Measurements from ENCODE around the gene SLC22A5.
"Not testable (repeated sequence)": the region's sequence is repeated elsewhere in the genome, so short reads cannot be mapped to it uniquely, and the experiment has no call there.

SLC22A5 gene

GRCh38 chr5:132435886-132436285 lies 66.4 kb downstream of the SLC22A5 start:
- H2AK5ac ChIP-seq (ENCODE audit: low read length, severe bottlenecking) = peak overlapping the region; percentile 7
- peak overlapping the region; percentile 86 for H2BK120ac ChIP-seq (ENCODE audit: low read depth, low read length)

GRCh38 chr5:132436936-132437335 lies 67.4 kb downstream of the SLC22A5 start:
- Histone ChIP-seq H3K9ac (ENCODE audit: low read length) (peak overlapping the region; percentile 64), H2AFZ (ENCODE audit: low read depth, low read length) (no peak overlapping the region), H4K8ac (ENCODE audit: low read length) (peak overlapping the region; percentile 76), H2BK5ac (ENCODE audit: low read depth, low read length, poor library complexity, severe bottlenecking) (no peak overlapping the region), H4K91ac (ENCODE audit: low read length) (peak overlapping the region; percentile 97), H3K18ac (ENCODE audit: low read depth in 1 of 2, low read length in 2 of 2) (peak overlapping the region; percentile 96), H2BK15ac (ENCODE audit: low read depth, poor library complexity, severe bottlenecking) (peak overlapping the region; percentile 55), H3K23ac (ENCODE audit: low read length in 2 of 2) (no peak overlapping the region), H3K4me1 (ENCODE audit: control insufficient read depth, insufficient read depth, low read depth, low read length) (peaks cover 17% of the 10 kb centered on the region), H3K36me3 (ENCODE audit: control insufficient read depth in 1 of 2, insufficient read depth in 2 of 2, low read depth in 1 of 2, low read length in 2 of 2) (peaks cover 0 to 13% of the 10 kb centered on the region in 2 experiments), H3K9me3 (ENCODE audit: control insufficient read depth, low read length) (no peaks in the 10 kb centered on the region), H3K27me3 (ENCODE audit: control insufficient read depth in 1 of 2, insufficient read depth in 1 of 2, low read length in 2 of 2) (no peaks in the 10 kb centered on the region), H3K4me3 (ENCODE audit: insufficient read depth in 1 of 2, low read depth in 1 of 2, low read length in 2 of 2) (no peak overlapping the region), H3K79me1 (replicated peaks; ENCODE audit: low read length, poor library complexity, severe bottlenecking) (peaks cover 21% of the 10 kb centered on the region), H3K27ac (ENCODE audit: low read length, poor library complexity, severe bottlenecking) (peak overlapping the region; percentile 86), H3K4ac (ENCODE audit: low read depth in 1 of 2, low read length in 2 of 2) (peak overlapping the region; percentile 68 to 99), H3K4me2 (ENCODE audit: low read length, poor library complexity, severe bottlenecking) (no peak overlapping the region), H2AK5ac (ENCODE audit: low read length, severe bottlenecking) (peak overlapping the region; percentile 100), H2BK120ac (ENCODE audit: low read depth, low read length) (peak overlapping the region; percentile 98), H3K14ac (ENCODE audit: low read length in 2 of 2) (no peak overlapping the region), H2BK12ac (ENCODE audit: low read length in 2 of 2) (peak overlapping the region; percentile 99 to 100)
- WGBS = 100% methylated on average over 1 of the region's 3 CpGs
- no peak for DNase-seq

More at GRCh38 chr5:132435886-132436285, 66.4 kb downstream of the SLC22A5 start:
- Histone ChIP-seq H3K18ac (ENCODE audit: low read depth in 1 of 2, low read length in 2 of 2) (peak overlapping the region; percentile 80 to 91), H4K91ac (ENCODE audit: low read length) (peak overlapping the region; percentile 86), H3K4me1 (ENCODE audit: control insufficient read depth, insufficient read depth, low read depth, low read length) (peaks cover 17% of the 10 kb centered on the region), H3K14ac (ENCODE audit: low read length in 2 of 2) (no peak overlapping the region), H3K4ac (ENCODE audit: low read depth in 1 of 2, low read length in 2 of 2) (peak overlapping the region; percentile 72 to 98), H3K36me3 (ENCODE audit: control insufficient read depth in 1 of 2, insufficient read depth in 2 of 2, low read depth in 1 of 2, low read length in 2 of 2) (peaks cover 0 to 13% of the 10 kb centered on the region in 2 experiments), H3K23ac (ENCODE audit: low read length in 2 of 2) (no peak overlapping the region), H4K8ac (ENCODE audit: low read length) (no peak overlapping the region), H2BK12ac (ENCODE audit: low read length in 2 of 2) (peak overlapping the region; percentile 65 to 67), H3K27me3 (ENCODE audit: control insufficient read depth in 1 of 2, insufficient read depth in 1 of 2, low read length in 2 of 2) (no peaks in the 10 kb centered on the region), H2BK5ac (ENCODE audit: low read depth, low read length, poor library complexity, severe bottlenecking) (no peak overlapping the region), H3K79me1 (replicated peaks; ENCODE audit: low read length, poor library complexity, severe bottlenecking) (peaks cover 19% of the 10 kb centered on the region), H2BK15ac (ENCODE audit: low read depth, poor library complexity, severe bottlenecking) (peak overlapping the region; percentile 92), H3K4me2 (ENCODE audit: low read length, poor library complexity, severe bottlenecking) (no peak overlapping the region), H3K4me3 (ENCODE audit: insufficient read depth in 1 of 2, low read depth in 1 of 2, low read length in 2 of 2) (no peak overlapping the region), H3K9me3 (ENCODE audit: control insufficient read depth, low read length) (no peaks in the 10 kb centered on the region), H3K9ac (ENCODE audit: low read length) (no peak overlapping the region), H3K27ac (ENCODE audit: low read length, poor library complexity, severe bottlenecking) (no peak overlapping the region), H2AFZ (ENCODE audit: low read depth, low read length) (no peak overlapping the region)
- WGBS = no CpG with 5 or more reads among the region's 2 CpGs
- no peak for DNase-seq

GRCh38 chr5:132437604-132438266 lies 68.2 kb downstream of the SLC22A5 start:
- H3K4ac ChIP-seq (ENCODE audit: low read depth in 1 of 2, low read length in 2 of 2) = peak overlapping the region in 1 of 2 experiments; percentile 32
- H3K4me3 ChIP-seq (ENCODE audit: insufficient read depth in 1 of 2, low read depth in 1 of 2, low read length in 2 of 2) = no peak overlapping the region
- peaks cover 17% of the 10 kb centered on the region for H3K4me1 ChIP-seq (ENCODE audit: control insufficient read depth, insufficient read depth, low read depth, low read length)
- H2BK12ac ChIP-seq (ENCODE audit: low read length in 2 of 2) = peak overlapping the region; percentile 35 to 73
- DNase-seq = peak; percentile 99
- H3K9ac ChIP-seq (ENCODE audit: low read length) = peak overlapping the region; percentile 64
- H4K8ac ChIP-seq (ENCODE audit: low read length) = peak overlapping the region; percentile 90
- H3K18ac ChIP-seq (ENCODE audit: low read depth in 1 of 2, low read length in 2 of 2) = peak overlapping the region; percentile 80 to 82
- no peaks in the 10 kb centered on the region for H3K9me3 ChIP-seq (ENCODE audit: control insufficient read depth, low read length)
- H3K79me1 ChIP-seq (replicated peaks; ENCODE audit: low read length, poor library complexity, severe bottlenecking) = peaks cover 21% of the 10 kb centered on the region
- peak overlapping the region; percentile 72 for H2AK5ac ChIP-seq (ENCODE audit: low read length, severe bottlenecking)
- no peak overlapping the region for H3K23ac ChIP-seq (ENCODE audit: low read length in 2 of 2)
- H3K36me3 ChIP-seq (ENCODE audit: control insufficient read depth in 1 of 2, insufficient read depth in 2 of 2, low read depth in 1 of 2, low read length in 2 of 2) = peaks cover 0 to 13% of the 10 kb centered on the region in 2 experiments
- no peak overlapping the region for H3K4me2 ChIP-seq (ENCODE audit: low read length, poor library complexity, severe bottlenecking)
- no peak overlapping the region for H2BK15ac ChIP-seq (ENCODE audit: low read depth, poor library complexity, severe bottlenecking)
- H4K91ac ChIP-seq (ENCODE audit: low read length) = peak overlapping the region; percentile 88
- H2BK120ac ChIP-seq (ENCODE audit: low read depth, low read length) = no peak overlapping the region
- no peak overlapping the region for H3K14ac ChIP-seq (ENCODE audit: low read length in 2 of 2)
- H3K27me3 ChIP-seq (ENCODE audit: control insufficient read depth in 1 of 2, insufficient read depth in 1 of 2, low read length in 2 of 2) = no peaks in the 10 kb centered on the region
- H2AFZ ChIP-seq (ENCODE audit: low read depth, low read length) = no peak overlapping the region
- WGBS = 0% methylated on average over 1 of the region's 3 CpGs
- H3K27ac ChIP-seq (ENCODE audit: low read length, poor library complexity, severe bottlenecking) = peak overlapping the region; percentile 87
- no peak overlapping the region for H2BK5ac ChIP-seq (ENCODE audit: low read depth, low read length, poor library complexity, severe bottlenecking)

- not testable (repeated sequence) for H3K18ac ChIP-seq (ENCODE audit: low read depth in 1 of 2, low read length in 2 of 2); H4K8ac ChIP-seq (ENCODE audit: low read length)
Observed at GRCh38 chr5:132438267-132438645, 68.7 kb downstream of the SLC22A5 start.

More at GRCh38 chr5:132438267-132438645, 68.7 kb downstream of the SLC22A5 start:
- peaks cover 17% of the 10 kb centered on the region for H3K4me1 ChIP-seq (ENCODE audit: control insufficient read depth, insufficient read depth, low read depth, low read length)
- H3K36me3 ChIP-seq (ENCODE audit: control insufficient read depth in 1 of 2, insufficient read depth in 2 of 2, low read depth in 1 of 2, low read length in 2 of 2) = peaks cover 0 to 13% of the 10 kb centered on the region in 2 experiments
- not testable (repeated sequence) for H2BK120ac ChIP-seq (ENCODE audit: low read depth, low read length); H3K14ac ChIP-seq (ENCODE audit: low read length in 2 of 2); H3K4me2 ChIP-seq (ENCODE audit: low read length, poor library complexity, severe bottlenecking); H3K23ac ChIP-seq (ENCODE audit: low read length in 2 of 2); H3K4me3 ChIP-seq (ENCODE audit: insufficient read depth in 1 of 2, low read depth in 1 of 2, low read length in 2 of 2); DNase-seq; H2AFZ ChIP-seq (ENCODE audit: low read depth, low read length); H2BK5ac ChIP-seq (ENCODE audit: low read depth, low read length, poor library complexity, severe bottlenecking); H3K4ac ChIP-seq (ENCODE audit: low read depth in 1 of 2, low read length in 2 of 2); H2BK15ac ChIP-seq (ENCODE audit: low read depth, poor library complexity, severe bottlenecking); H3K27me3 ChIP-seq (ENCODE audit: control insufficient read depth in 1 of 2, insufficient read depth in 1 of 2, low read length in 2 of 2); H3K9me3 ChIP-seq (ENCODE audit: control insufficient read depth, low read length); H2AK5ac ChIP-seq (ENCODE audit: low read length, severe bottlenecking); H4K91ac ChIP-seq (ENCODE audit: low read length)
- WGBS = no CpG with 5 or more reads among the region's 3 CpGs
- peak overlapping the region; percentile 87 for H3K27ac ChIP-seq (ENCODE audit: low read length, poor library complexity, severe bottlenecking)
- peaks cover 18% of the 10 kb centered on the region for H3K79me1 ChIP-seq (replicated peaks; ENCODE audit: low read length, poor library complexity, severe bottlenecking)
- H2BK12ac ChIP-seq (ENCODE audit: low read length in 2 of 2) = peak overlapping the region in 1 of 2 experiments; percentile 35
- peak overlapping the region; percentile 81 for H3K9ac ChIP-seq (ENCODE audit: low read length)

All from mesenchymal stem cell (in vitro differentiated cells and primary cell).